Natural killer cell (primary cell): ENCODE measurements around the gene TPO. TPM values are rescaled to one million over a fixed set of nuclear protein-coding genes. Genes with fewer than 3 reads are reported as not detected.

Source experiments
- ATAC-seq, 3 donors: fragments of 150-1000 bp in 2 of 3; fragments of 200-7000 bp in 1 of 3; cut with Tn5 transposase; 1 replicate in 1 of 3; 2 replicates in 2 of 3; pipeline ENCODE4 v1.10.0; 2021; ENCODE audit warnings: mild to moderate bottlenecking in 2 of 3, moderate library complexity in 2 of 3
- DNase-seq, 2 donors: peaks; one replicate each; pipeline versions ENCODE4 v3.0.0 to v3.0.0-alpha.2; 2013 to 2021; ENCODE audit warnings: mixed read lengths in 1 of 2
- H3K27ac ChIP-seq: one replicate; pipeline ENCODE4 v1.5.1; 2013; ENCODE audit warnings: mild to moderate bottlenecking, low read length
- H3K27me3 ChIP-seq: one replicate; pipeline ENCODE4 v1.6.1; 2013; ENCODE audit warnings: low read length; ENCODE audit not compliant: control insufficient read depth, insufficient read depth
- H3K36me3 ChIP-seq: one replicate; pipeline ENCODE4 v1.6.1; 2013; ENCODE audit warnings: low read length; ENCODE audit not compliant: control insufficient read depth, insufficient read depth
- H3K4me1 ChIP-seq: one replicate; pipeline ENCODE4 v1.6.1; 2013; ENCODE audit warnings: low read length; ENCODE audit not compliant: control insufficient read depth, insufficient read depth
- H3K4me3 ChIP-seq: one replicate; pipeline ENCODE4 v1.5.1; 2013; ENCODE audit warnings: low read length
- H3K9me3 ChIP-seq: one replicate; pipeline ENCODE4 v1.6.1; 2013; ENCODE audit warnings: low read length; ENCODE audit not compliant: control insufficient read depth, insufficient read depth
- H3K27ac Mint-ChIP-seq, 2 donors: one replicate each; pipeline ENCODE4 v1.8.0; 2022; ENCODE audit warnings: mild to moderate bottlenecking in 2 of 2, mixed read lengths in 2 of 2, moderate library complexity in 1 of 2
- H3K27me3 Mint-ChIP-seq, 2 donors: one replicate each; pipeline ENCODE4 v1.8.0; 2022; ENCODE audit warnings: low read depth in 2 of 2, mixed read lengths in 2 of 2
- H3K36me3 Mint-ChIP-seq: one replicate; pipeline ENCODE4 v1.8.0; 2022; ENCODE audit warnings: mixed read lengths
- H3K4me1 Mint-ChIP-seq, 2 donors: one replicate each; pipeline ENCODE4 v1.8.0; 2022; ENCODE audit warnings: mixed read lengths in 2 of 2
- H3K4me3 Mint-ChIP-seq: one replicate; pipeline ENCODE4 v1.8.0; 2022; ENCODE audit warnings: mild to moderate bottlenecking, moderate library complexity, mixed read lengths
- H3K9me3 Mint-ChIP-seq, 2 donors: one replicate each; pipeline ENCODE4 v1.8.0; 2022; ENCODE audit warnings: mixed read lengths in 2 of 2
- WGBS: methylation state at CpG from one replicate; pipeline ENCODE4 v1.1.7; 2013; ENCODE audit warnings: missing lambda C conversion rate; ENCODE audit not compliant: insufficient coverage; 5-methylcytosine and 5-hydroxymethylcytosine counted together
- intact Hi-C: fragments of 100-400 bp; cut with micrococcal nuclease; formaldehyde crosslinking; loops from one replicate; pipeline ENCODE4 v1.14.2; 2022
- total RNA-seq, 4 donors: library from RNA; stranded (reverse); fragments of 120-200 nt in 1 of 4; gene quantifications; one replicate each; pipeline versions ENCODE4 v1.2.3 to v1.2.4, GENCODE V29; 2013 to 2022
- TF ChIP-seq, protein P1 (sequence below): fragments of 200-600 bp; IDR thresholded peaks from one replicate; pipeline ENCODE4 v1.8.0; 2022; ENCODE audit warnings: antibody characterized with exemption

TPO gene
- total RNA-seq, 3 donors from 2014 or later (not counting 1 experiment from before 2014, with no cell fraction given): not detected

DNA sequence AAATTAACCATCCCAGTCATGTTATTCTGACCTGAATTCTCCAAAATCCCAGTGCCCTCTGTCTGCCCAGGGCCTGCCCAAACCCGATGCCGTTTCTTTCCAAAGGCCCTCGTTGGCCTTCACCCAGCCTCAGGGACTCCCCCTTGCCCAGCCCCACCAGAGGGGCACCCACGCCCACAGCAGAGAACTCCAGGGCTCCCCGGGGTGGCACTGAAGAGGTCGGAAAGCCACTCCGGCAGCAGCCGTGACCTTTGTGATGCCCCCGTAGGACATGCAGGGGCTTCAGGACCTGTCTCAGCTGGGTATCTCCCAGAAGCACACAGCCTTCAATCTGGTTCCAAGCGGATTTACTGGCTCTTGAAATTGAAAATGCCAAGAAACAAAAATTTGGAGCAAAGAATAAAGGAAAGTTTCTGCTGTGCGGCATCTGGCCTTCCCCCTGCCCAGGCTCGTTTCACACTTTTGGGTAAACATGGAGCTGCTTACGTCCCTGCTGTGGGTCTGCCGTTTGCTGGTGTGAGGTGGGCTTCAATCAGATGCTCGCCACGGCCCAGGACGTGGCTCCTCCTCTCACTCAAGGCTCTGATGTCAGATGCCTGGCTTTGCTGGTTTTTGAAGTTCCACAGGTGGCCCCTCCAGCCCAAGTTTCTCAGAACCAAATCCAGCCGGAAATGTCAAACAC, 101.3 kb downstream of the TPO start:
- peaks cover 5% of the 10 kb centered on the region for H3K4me1 ChIP-seq
- no peaks in the 10 kb centered on the region for H3K27me3 ChIP-seq
- no peaks in the 10 kb centered on the region for H3K9me3 Mint-ChIP-seq
- H3K36me3 Mint-ChIP-seq: no peaks in the 10 kb centered on the region
- no peaks in the 10 kb centered on the region for H3K9me3 ChIP-seq
- H3K27ac Mint-ChIP-seq: no peak overlapping the region
- intact Hi-C loops: no loop called here
- no peak overlapping the region for H3K4me3 ChIP-seq
- H3K4me1 Mint-ChIP-seq: peaks cover 18 to 19% of the 10 kb centered on the region in 2 donors
- no peak overlapping the region for H3K4me3 Mint-ChIP-seq
- TF ChIP-seq, protein P1, sequence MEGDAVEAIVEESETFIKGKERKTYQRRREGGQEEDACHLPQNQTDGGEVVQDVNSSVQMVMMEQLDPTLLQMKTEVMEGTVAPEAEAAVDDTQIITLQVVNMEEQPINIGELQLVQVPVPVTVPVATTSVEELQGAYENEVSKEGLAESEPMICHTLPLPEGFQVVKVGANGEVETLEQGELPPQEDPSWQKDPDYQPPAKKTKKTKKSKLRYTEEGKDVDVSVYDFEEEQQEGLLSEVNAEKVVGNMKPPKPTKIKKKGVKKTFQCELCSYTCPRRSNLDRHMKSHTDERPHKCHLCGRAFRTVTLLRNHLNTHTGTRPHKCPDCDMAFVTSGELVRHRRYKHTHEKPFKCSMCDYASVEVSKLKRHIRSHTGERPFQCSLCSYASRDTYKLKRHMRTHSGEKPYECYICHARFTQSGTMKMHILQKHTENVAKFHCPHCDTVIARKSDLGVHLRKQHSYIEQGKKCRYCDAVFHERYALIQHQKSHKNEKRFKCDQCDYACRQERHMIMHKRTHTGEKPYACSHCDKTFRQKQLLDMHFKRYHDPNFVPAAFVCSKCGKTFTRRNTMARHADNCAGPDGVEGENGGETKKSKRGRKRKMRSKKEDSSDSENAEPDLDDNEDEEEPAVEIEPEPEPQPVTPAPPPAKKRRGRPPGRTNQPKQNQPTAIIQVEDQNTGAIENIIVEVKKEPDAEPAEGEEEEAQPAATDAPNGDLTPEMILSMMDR: no peak
- no peak for DNase-seq
- H3K36me3 ChIP-seq: no peaks in the 10 kb centered on the region
- H3K27ac ChIP-seq: no peak overlapping the region
- no peaks in the 10 kb centered on the region for H3K27me3 Mint-ChIP-seq
- WGBS: 88% methylated on average over 18 of the region's 18 CpGs
- ATAC-seq: no peak

DNA sequence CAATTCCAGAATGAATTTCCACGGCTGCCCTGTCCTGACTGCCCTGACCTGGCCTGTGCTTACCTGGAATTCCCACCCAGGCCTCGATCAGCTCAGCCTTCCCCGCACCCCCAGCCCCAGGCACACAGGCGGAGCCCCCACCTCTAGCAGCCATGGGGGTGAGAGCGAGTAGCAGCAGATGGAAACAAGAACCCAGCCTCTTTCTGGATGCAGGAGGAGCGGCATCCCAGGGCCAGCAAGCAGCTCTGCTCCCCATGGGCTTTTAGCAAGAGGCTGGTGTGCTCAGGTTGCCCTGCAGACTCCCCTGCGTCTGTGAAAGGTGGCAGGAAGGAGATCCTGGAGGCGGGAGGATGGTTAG, 101.8 kb downstream of the TPO start:
- Mint-ChIP-seq H3K4me3 (no peak overlapping the region), H3K36me3 (no peaks in the 10 kb centered on the region), H3K4me1 (peaks cover 13 to 14% of the 10 kb centered on the region in 2 donors), H3K27ac (no peak overlapping the region), H3K9me3 (no peaks in the 10 kb centered on the region), H3K27me3 (no peaks in the 10 kb centered on the region)
- intact Hi-C loops: no loop called here
- Histone ChIP-seq H3K36me3 (no peaks in the 10 kb centered on the region), H3K27ac (no peak overlapping the region), H3K4me1 (peaks cover 5% of the 10 kb centered on the region), H3K4me3 (no peak overlapping the region), H3K27me3 (no peaks in the 10 kb centered on the region), H3K9me3 (no peaks in the 10 kb centered on the region)
- ATAC-seq: no peak
- 82% methylated on average over 8 of the region's 8 CpGs for WGBS
- TF ChIP-seq, protein P1: no peak
- DNase-seq: no peak

DNA sequence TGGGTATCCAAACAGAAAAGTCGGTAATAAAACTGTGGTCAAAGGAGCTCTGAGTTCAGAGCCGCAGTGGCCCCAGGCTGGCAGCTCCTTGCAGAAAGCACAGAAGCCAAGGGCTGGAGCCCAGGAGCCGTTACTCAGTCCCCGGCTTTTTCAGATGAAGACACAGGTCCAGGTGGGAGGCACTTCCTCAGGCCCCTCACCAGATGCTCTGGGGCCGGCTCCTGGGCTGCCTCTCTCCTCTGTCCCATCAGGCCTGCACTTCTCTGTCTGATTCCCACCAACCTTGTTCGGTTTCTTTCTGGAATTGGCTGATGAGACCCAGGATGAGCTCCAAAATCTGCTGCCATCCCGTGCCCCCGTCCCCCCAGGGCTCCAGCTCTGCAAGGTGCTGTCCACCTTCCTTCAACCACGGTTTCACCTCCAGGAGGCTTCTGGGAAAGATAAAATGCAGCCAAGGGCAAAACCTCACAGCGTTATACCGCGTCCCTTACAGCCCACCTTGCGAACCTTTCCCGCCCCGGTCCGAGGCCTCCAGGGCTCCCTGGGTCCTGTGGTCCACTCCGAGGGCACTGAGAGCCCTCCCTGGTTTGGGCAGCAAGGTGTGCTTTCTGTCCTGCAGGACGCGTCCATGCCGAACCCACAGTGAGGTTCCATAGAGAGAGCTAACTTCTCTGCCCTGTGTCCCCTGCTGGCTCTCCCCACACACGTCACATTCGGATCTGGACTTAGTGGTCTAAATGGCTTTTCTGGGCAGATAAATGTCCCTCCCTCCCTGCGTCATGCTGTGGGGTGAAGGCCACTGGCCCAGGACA, 102.9 kb downstream of the TPO start:
- Histone ChIP-seq H3K9me3 (no peaks in the 10 kb centered on the region), H3K36me3 (no peaks in the 10 kb centered on the region), H3K27ac (no peak overlapping the region), H3K4me3 (no peak overlapping the region), H3K27me3 (no peaks in the 10 kb centered on the region), H3K4me1 (peaks cover 5% of the 10 kb centered on the region)
- peaks cover 11 to 13% of the 10 kb centered on the region in 2 donors for H3K4me1 Mint-ChIP-seq
- no peaks in the 10 kb centered on the region for H3K36me3 Mint-ChIP-seq
- intact Hi-C loops: no loop called here
- 89% methylated on average over 23 of the region's 23 CpGs for WGBS
- H3K9me3 Mint-ChIP-seq: no peaks in the 10 kb centered on the region
- no peaks in the 10 kb centered on the region for H3K27me3 Mint-ChIP-seq
- TF ChIP-seq, protein P1: no peak
- H3K27ac Mint-ChIP-seq: no peak overlapping the region
- DNase-seq (no peak), ATAC-seq (no peak)
- no peak overlapping the region for H3K4me3 Mint-ChIP-seq
